ENCODE results near the gene CDCA5. TPM values are rescaled to one million over a fixed set of nuclear protein-coding genes. Genes with fewer than 3 reads are reported as not detected.

Gene CDCA5
- total RNA-seq, 1 experiment from 2014 or later, result 17.3 TPM

DNA sequence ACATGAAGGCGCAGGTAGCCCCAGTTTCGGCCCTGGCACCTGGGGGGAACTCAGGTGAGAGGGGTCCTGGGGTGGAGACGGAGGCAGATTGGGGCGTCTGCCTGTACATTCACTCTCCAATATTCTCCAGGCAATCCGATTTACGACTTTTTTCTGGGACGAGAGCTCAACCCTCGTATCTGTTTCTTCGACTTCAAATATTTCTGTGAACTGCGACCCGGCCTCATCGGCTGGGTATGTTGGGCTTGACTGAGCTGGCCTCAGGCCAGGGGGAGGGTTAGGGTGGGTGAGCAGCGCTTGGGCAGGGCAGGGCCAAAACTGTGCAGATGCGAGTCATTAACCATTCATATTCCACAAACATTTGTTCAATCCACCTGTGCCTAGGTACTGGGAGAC lies 29.5 kb upstream of the CDCA5 start:
- Mint-ChIP-seq H3K27me3 (ENCODE audit: insufficient read depth, unreplicated experiment) (no peaks in the 10 kb centered on the region), H3K4me3 (ENCODE audit: unreplicated experiment) (peak overlapping the region; percentile 93), H3K27ac (ENCODE audit: low read depth, unreplicated experiment) (no peak overlapping the region), H3K9me3 (ENCODE audit: unreplicated experiment) (no peaks in the 10 kb centered on the region), H3K4me1 (ENCODE audit: insufficient read depth, unreplicated experiment) (peaks cover 17% of the 10 kb centered on the region), H3K36me3 (ENCODE audit: insufficient read depth, unreplicated experiment) (peaks cover 38% of the 10 kb centered on the region)
- no TSS peak for BruUV-seq (replicated peaks)
- intact Hi-C loops (cut with micrococcal nuclease), result loop anchor here (10.0 kb wide), 1 partner anchor 199 kb away; the partner anchor contains the start of gene ATG2A
- TF ChIP-seq, protein P1, sequence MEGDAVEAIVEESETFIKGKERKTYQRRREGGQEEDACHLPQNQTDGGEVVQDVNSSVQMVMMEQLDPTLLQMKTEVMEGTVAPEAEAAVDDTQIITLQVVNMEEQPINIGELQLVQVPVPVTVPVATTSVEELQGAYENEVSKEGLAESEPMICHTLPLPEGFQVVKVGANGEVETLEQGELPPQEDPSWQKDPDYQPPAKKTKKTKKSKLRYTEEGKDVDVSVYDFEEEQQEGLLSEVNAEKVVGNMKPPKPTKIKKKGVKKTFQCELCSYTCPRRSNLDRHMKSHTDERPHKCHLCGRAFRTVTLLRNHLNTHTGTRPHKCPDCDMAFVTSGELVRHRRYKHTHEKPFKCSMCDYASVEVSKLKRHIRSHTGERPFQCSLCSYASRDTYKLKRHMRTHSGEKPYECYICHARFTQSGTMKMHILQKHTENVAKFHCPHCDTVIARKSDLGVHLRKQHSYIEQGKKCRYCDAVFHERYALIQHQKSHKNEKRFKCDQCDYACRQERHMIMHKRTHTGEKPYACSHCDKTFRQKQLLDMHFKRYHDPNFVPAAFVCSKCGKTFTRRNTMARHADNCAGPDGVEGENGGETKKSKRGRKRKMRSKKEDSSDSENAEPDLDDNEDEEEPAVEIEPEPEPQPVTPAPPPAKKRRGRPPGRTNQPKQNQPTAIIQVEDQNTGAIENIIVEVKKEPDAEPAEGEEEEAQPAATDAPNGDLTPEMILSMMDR (IDR thresholded peaks at IDR 0.05; ENCODE audit: unreplicated experiment), result no peak
- no peak for DNase-seq (ENCODE audit: unreplicated experiment)
- POLR2A ChIA-PET, result interaction anchor here (0.7 to 4.2 kb wide), 2 partner anchors 9 to 23 kb away, joined by 3 to 32 read pairs; partner anchors contain the start of genes FAU and MRPL49
- CTCF ChIA-PET, result interaction anchor here (0.6 to 5.1 kb wide), 6 partner anchors 8 to 1814 kb away, joined by 3 to 94 read pairs (median 3); partner anchors contain the start of genes CAPN1, FAU, MRPL49 and VPS51

DNA sequence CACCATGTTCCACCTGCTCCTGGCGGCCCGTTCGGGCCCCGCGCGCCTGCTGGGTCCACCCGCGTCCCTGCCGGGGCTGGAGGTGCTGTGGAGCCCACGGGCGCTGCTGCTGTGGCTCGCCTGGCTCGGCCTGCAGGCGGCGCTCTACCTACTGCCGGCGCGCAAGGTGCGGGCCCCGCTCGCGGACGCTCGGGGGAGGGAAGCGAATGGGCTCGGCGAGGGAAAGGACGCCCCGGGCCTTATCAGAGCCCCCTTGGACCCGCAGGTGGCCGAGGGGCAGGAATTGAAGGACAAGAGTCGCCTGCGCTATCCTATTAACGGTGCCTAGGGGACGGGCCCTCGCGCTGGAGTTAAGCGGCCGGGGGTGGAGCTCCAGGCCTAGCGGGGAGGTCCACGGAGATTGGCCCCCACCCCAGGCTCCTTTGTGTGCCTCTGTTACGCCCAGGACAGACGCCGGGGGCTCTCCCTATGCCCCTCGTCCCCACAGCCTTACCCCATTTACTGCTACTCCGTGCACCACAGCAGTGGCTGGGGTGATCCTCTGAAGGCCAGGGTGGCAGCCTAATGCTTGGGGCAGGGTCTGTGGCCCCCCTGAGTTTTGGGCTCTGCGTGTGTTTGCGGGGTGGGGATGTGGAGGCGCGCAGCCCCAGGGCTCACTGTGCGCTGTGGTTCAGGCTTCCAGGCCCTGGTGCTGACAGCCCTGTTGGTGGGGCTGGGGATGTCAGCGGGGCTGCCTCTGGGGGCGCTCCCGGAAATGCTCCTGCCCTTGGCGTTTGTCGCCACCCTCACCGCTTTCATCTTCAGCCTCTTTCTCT lies 28.9 kb upstream of the CDCA5 start:
- BruUV-seq (replicated peaks), result no TSS peak
- peaks cover 13% of the 10 kb centered on the region for H3K4me1 Mint-ChIP-seq (ENCODE audit: insufficient read depth, unreplicated experiment)
- TF ChIP-seq, protein P1 (IDR thresholded peaks at IDR 0.05; ENCODE audit: unreplicated experiment), result peak; percentile 90
- intact Hi-C loops (cut with micrococcal nuclease), result loop anchor here (10.0 kb wide), 1 partner anchor 198 kb away; the partner anchor contains the start of gene ATG2A
- no peak for DNase-seq (ENCODE audit: unreplicated experiment)
- H3K4me3 Mint-ChIP-seq (ENCODE audit: unreplicated experiment), result peak overlapping the region; percentile 93
- H3K9me3 Mint-ChIP-seq (ENCODE audit: unreplicated experiment), result no peaks in the 10 kb centered on the region
- CTCF ChIA-PET, result interaction anchor here (0.6 to 5.1 kb wide), 10 partner anchors 9 to 1815 kb away, joined by 3 to 94 read pairs (median 3); partner anchors contain the start of genes CAPN1, FAU, MRPL49 and VPS51
- peaks cover 32% of the 10 kb centered on the region for H3K36me3 Mint-ChIP-seq (ENCODE audit: insufficient read depth, unreplicated experiment)
- POLR2A ChIA-PET, result interaction anchor here (0.6 to 5.8 kb wide), 8 partner anchors 7 to 149 kb away, joined by 3 to 63 read pairs (median 7); partner anchors contain the start of genes CAPN1, FAU, MRPL49 and POLA2
- no peaks in the 10 kb centered on the region for H3K27me3 Mint-ChIP-seq (ENCODE audit: insufficient read depth, unreplicated experiment)
- peak overlapping the region; percentile 94 for H3K27ac Mint-ChIP-seq (ENCODE audit: low read depth, unreplicated experiment)

DNA sequence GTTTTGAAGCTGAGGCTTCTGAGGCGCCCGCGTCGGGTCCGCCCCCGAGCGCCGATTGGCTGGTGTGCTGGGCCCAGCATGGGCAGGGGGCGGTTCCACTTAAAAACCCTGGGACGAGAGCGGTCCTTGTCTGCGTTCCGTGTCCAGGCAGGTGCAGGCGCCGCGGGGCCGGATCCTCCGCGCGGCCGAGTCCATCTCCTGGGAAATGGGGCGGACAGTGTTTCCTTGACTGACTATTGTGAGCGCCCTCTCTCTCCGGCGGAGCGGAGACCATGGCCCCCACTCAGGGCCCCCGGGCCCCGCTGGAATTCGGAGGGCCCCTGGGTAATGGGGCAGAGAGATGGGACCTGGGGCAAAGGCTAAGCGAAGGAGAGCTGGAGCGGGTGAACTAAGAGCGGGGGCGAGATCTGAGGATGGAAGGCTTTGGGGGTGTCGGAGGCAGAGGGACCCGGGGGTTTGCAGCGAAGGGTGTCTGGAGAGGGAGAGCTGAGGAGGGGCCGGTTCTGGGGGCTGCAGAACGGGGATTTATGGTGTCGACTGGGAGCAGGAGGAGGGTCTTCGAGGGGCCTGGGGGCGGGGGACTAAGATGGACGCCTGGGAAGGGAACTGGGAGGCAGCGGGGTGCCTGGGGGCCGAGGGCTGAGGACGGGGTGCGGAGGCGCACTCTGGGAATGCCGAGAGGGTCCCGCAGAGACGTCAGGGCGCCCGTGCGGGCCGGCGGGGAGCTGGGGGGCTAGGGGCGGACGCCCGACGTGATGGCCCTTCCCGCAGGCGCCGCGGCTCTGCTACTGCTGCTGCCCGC lies 28.1 kb upstream of the CDCA5 start, which contains the start of gene TM7SF2:
TM7SF2 (plus strand) TSS at position 129 of the 802 bp plus-strand sequence; CDS start at position 273, 144 bp downstream.
- TF ChIP-seq, protein P1 (IDR thresholded peaks at IDR 0.05; ENCODE audit: unreplicated experiment), result no peak
- H3K27ac Mint-ChIP-seq (ENCODE audit: low read depth, unreplicated experiment), result peak within 1 kb of the TSS; percentile 94
- peaks cover 26% of the 10 kb centered on the region for H3K36me3 Mint-ChIP-seq (ENCODE audit: insufficient read depth, unreplicated experiment)
- H3K27me3 Mint-ChIP-seq (ENCODE audit: insufficient read depth, unreplicated experiment), result no peaks in the 10 kb centered on the region
- ChIA-PET POLR2A (interaction anchor here (0.5 to 5.8 kb wide), 18 partner anchors 8 to 294 kb away, joined by 3 to 63 read pairs (median 4); partner anchors contain the start of genes CAPN1, FAU, MRPL49 and POLA2), CTCF (interaction anchor here (0.6 to 5.1 kb wide), 10 partner anchors 10 to 861 kb away, joined by 3 to 94 read pairs (median 4); partner anchors contain the start of genes FAU, MRPL49, PLCB3 and VPS51)
- BruUV-seq (replicated peaks), result no TSS peak
- DNase-seq (ENCODE audit: unreplicated experiment), result peak; percentile 96
- intact Hi-C loops (cut with micrococcal nuclease), result loop anchor here (2.0 to 10.0 kb wide), 2 partner anchors 143 to 197 kb away; partner anchors contain the start of gene ATG2A
- H3K4me3 Mint-ChIP-seq (ENCODE audit: unreplicated experiment), result peak within 1 kb of the TSS; percentile 93
- no peaks in the 10 kb centered on the region for H3K9me3 Mint-ChIP-seq (ENCODE audit: unreplicated experiment)
- peaks cover 11% of the 10 kb centered on the region for H3K4me1 Mint-ChIP-seq (ENCODE audit: insufficient read depth, unreplicated experiment)

All from MCF 10A (cell line).